NT2/D1 (cell line): ENCODE measurements around the gene WDR87.
"Not testable (repeated sequence)": the region's sequence is repeated elsewhere in the genome, so short reads cannot be mapped to it uniquely, and the experiment has no call there.

Experiments used
- SUZ12 ChIP-seq: IDR thresholded peaks from 2 replicates; pipeline ENCODE4 v1.6.1; 2011; ENCODE audit not compliant: insufficient read length, insufficient read depth; ENCODE audit errors: extremely low read depth
- YY1 ChIP-seq: IDR thresholded peaks from 2 replicates; pipeline ENCODE4 v1.6.1; 2011; ENCODE audit not compliant: insufficient read length, insufficient read depth
- ZNF274 ChIP-seq: IDR thresholded peaks from 2 replicates; pipeline ENCODE4 v1.6.1; 2011; ENCODE audit warnings: mild to moderate bottlenecking, low read depth, low read length

DNA sequence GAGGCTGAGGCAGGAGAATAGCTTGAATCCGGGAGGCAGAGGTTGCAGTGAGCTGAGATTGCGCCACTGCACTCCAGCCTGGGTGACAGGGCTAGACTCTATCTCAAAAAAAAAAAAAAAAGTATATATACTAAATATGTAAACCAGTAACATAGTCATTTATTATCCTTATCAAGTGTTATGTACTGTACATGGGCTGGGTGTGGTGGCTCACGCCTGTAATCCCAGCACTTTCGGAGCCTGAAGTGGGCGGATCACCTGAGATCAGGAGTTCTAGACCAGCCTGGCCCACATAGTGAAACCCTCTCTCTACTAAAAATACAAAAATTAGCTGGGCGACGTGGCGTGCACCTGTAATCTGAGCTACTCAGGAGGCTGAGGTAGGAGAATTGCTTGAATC lies 18.2 kb upstream of the WDR87 start:
- TF ChIP-seq YY1, ZNF274, SUZ12: not testable (repeated sequence)
